Osteocyte (in vitro differentiated cells): ENCODE results near the gene CCDC194. TPM values are rescaled to one million over a fixed set of nuclear protein-coding genes. Genes with fewer than 3 reads are reported as not detected.

Experiments used
- DNase-seq: peaks from one replicate; pipeline ENCODE4 v3.0.0; 2021; ENCODE audit warnings: mixed read lengths; ENCODE audit not compliant: unreplicated experiment; ENCODE audit errors: extremely low spot score
- H3K27ac Mint-ChIP-seq: one replicate; pipeline ENCODE4 v1.8.0; 2021; ENCODE audit warnings: mild to moderate bottlenecking, mixed read lengths; ENCODE audit not compliant: unreplicated experiment
- H3K27me3 Mint-ChIP-seq: one replicate; pipeline ENCODE4 v1.8.0; 2021; ENCODE audit warnings: mixed read lengths; ENCODE audit not compliant: unreplicated experiment
- H3K36me3 Mint-ChIP-seq: one replicate; pipeline ENCODE4 v1.8.0; 2021; ENCODE audit warnings: mixed read lengths; ENCODE audit not compliant: unreplicated experiment
- H3K4me1 Mint-ChIP-seq: one replicate; pipeline ENCODE4 v1.8.0; 2021; ENCODE audit warnings: mixed read lengths; ENCODE audit not compliant: unreplicated experiment
- H3K4me3 Mint-ChIP-seq: one replicate; pipeline ENCODE4 v1.8.0; 2021; ENCODE audit warnings: mild to moderate bottlenecking, moderate library complexity, mixed read lengths; ENCODE audit not compliant: unreplicated experiment
- H3K9me3 Mint-ChIP-seq: one replicate; pipeline ENCODE4 v1.8.0; 2021; ENCODE audit warnings: mixed read lengths; ENCODE audit not compliant: unreplicated experiment
- CTCF ChIP-seq: fragments of 200-600 bp; sonication (generic); IDR thresholded peaks from 2 replicates; pipeline ENCODE4 v1.5.0; 2021; ENCODE audit warnings: antibody characterized with exemption, mild to moderate bottlenecking, moderate library complexity
- total RNA-seq: library from RNA; stranded (reverse); gene quantifications from 2 replicates; pipeline ENCODE4 v1.2.1, GENCODE V29; 2021

CCDC194 gene
- total RNA-seq, 1 donor from 2014 or later, result not detected

- Mint-ChIP-seq H3K27ac (no peak overlapping the region), H3K4me1 (peaks cover 12% of the 10 kb centered on the region), H3K36me3 (no peaks in the 10 kb centered on the region), H3K9me3 (no peaks in the 10 kb centered on the region), H3K27me3 (peaks cover 4% of the 10 kb centered on the region), H3K4me3 (no peak overlapping the region)
- no peak for TF ChIP-seq CTCF
- no peak for DNase-seq
These were observed 7.6 kb upstream of the CCDC194 start for GRCh38 chr19:17401628-17402027.

GRCh38 chr19:17398902-17399527 lies 5.0 kb upstream of the CCDC194 start:
- no peak overlapping the region for H3K27ac Mint-ChIP-seq

GRCh38 chr19:17394891-17395415 lies 957 bp upstream of the CCDC194 start:
- no peak for DNase-seq
- H3K27ac Mint-ChIP-seq, result no peak overlapping the region
- H3K9me3 Mint-ChIP-seq, result no peaks in the 10 kb centered on the region

More at GRCh38 chr19:17398902-17399527, 5.0 kb upstream of the CCDC194 start:
- no peak for DNase-seq
- Mint-ChIP-seq H3K36me3 (no peaks in the 10 kb centered on the region), H3K4me1 (no peaks in the 10 kb centered on the region), H3K9me3 (no peaks in the 10 kb centered on the region), H3K27me3 (peaks cover 4% of the 10 kb centered on the region), H3K4me3 (no peak overlapping the region)
- no peak for TF ChIP-seq CTCF

GRCh38 chr19:17393002-17393401 lies 994 bp downstream of the CCDC194 start:
- H3K36me3 Mint-ChIP-seq, result no peaks in the 10 kb centered on the region
- no peaks in the 10 kb centered on the region for H3K9me3 Mint-ChIP-seq
- H3K27me3 Mint-ChIP-seq, result peaks cover 10% of the 10 kb centered on the region
- H3K4me1 Mint-ChIP-seq, result peaks cover 9% of the 10 kb centered on the region
- H3K4me3 Mint-ChIP-seq, result no peak overlapping the region
- TF ChIP-seq CTCF, result no peak
- H3K27ac Mint-ChIP-seq, result no peak overlapping the region
- no peak for DNase-seq

More at GRCh38 chr19:17394891-17395415, 957 bp upstream of the CCDC194 start:
- Mint-ChIP-seq H3K36me3 (no peaks in the 10 kb centered on the region), H3K4me1 (peaks cover 9% of the 10 kb centered on the region), H3K27me3 (peaks cover 2% of the 10 kb centered on the region), H3K4me3 (peak overlapping the region; percentile 40)
- TF ChIP-seq CTCF, result peak; percentile 64

GRCh38 chr19:17391371-17392151 lies 2.4 kb downstream of the CCDC194 start:
- TF ChIP-seq CTCF, result no peak
- DNase-seq, result no peak
- Mint-ChIP-seq H3K27ac (no peak overlapping the region), H3K4me3 (peak overlapping the region; percentile 38), H3K4me1 (peaks cover 9% of the 10 kb centered on the region), H3K9me3 (no peaks in the 10 kb centered on the region), H3K27me3 (peaks cover 10% of the 10 kb centered on the region), H3K36me3 (no peaks in the 10 kb centered on the region)
